Osteocyte (in vitro differentiated cells): ENCODE results near the gene FIGNL2. TPM values are rescaled to one million over a fixed set of nuclear protein-coding genes. Genes with fewer than 3 reads are reported as not detected.

Source experiments
- DNase-seq: peaks from one replicate; pipeline ENCODE4 v3.0.0; 2021; ENCODE audit warnings: mixed read lengths; ENCODE audit not compliant: unreplicated experiment; ENCODE audit errors: extremely low spot score
- H3K27ac Mint-ChIP-seq: one replicate; pipeline ENCODE4 v1.8.0; 2021; ENCODE audit warnings: mild to moderate bottlenecking, mixed read lengths; ENCODE audit not compliant: unreplicated experiment
- H3K27me3 Mint-ChIP-seq: one replicate; pipeline ENCODE4 v1.8.0; 2021; ENCODE audit warnings: mixed read lengths; ENCODE audit not compliant: unreplicated experiment
- H3K36me3 Mint-ChIP-seq: one replicate; pipeline ENCODE4 v1.8.0; 2021; ENCODE audit warnings: mixed read lengths; ENCODE audit not compliant: unreplicated experiment
- H3K4me1 Mint-ChIP-seq: one replicate; pipeline ENCODE4 v1.8.0; 2021; ENCODE audit warnings: mixed read lengths; ENCODE audit not compliant: unreplicated experiment
- H3K4me3 Mint-ChIP-seq: one replicate; pipeline ENCODE4 v1.8.0; 2021; ENCODE audit warnings: mild to moderate bottlenecking, moderate library complexity, mixed read lengths; ENCODE audit not compliant: unreplicated experiment
- H3K9me3 Mint-ChIP-seq: one replicate; pipeline ENCODE4 v1.8.0; 2021; ENCODE audit warnings: mixed read lengths; ENCODE audit not compliant: unreplicated experiment
- CTCF ChIP-seq: fragments of 200-600 bp; sonication (generic); IDR thresholded peaks from 2 replicates; pipeline ENCODE4 v1.5.0; 2021; ENCODE audit warnings: antibody characterized with exemption, mild to moderate bottlenecking, moderate library complexity
- total RNA-seq: library from RNA; stranded (reverse); gene quantifications from 2 replicates; pipeline ENCODE4 v1.2.1, GENCODE V29; 2021

FIGNL2 gene
- total RNA-seq, 1 donor from 2014 or later: 0.08 TPM

GRCh38 chr12:51839310-51839947, 9.1 kb downstream of the FIGNL2 start:
- no peak for DNase-seq
- no peak for TF ChIP-seq CTCF
- H3K27ac Mint-ChIP-seq: no peak overlapping the region
- no peaks in the 10 kb centered on the region for H3K9me3 Mint-ChIP-seq
- H3K4me3 Mint-ChIP-seq: no peak overlapping the region
- H3K4me1 Mint-ChIP-seq: no peaks in the 10 kb centered on the region
- H3K36me3 Mint-ChIP-seq: no peaks in the 10 kb centered on the region
- peaks cover 71% of the 10 kb centered on the region for H3K27me3 Mint-ChIP-seq

- Mint-ChIP-seq H3K27me3 (peaks cover 69% of the 10 kb centered on the region), H3K36me3 (no peaks in the 10 kb centered on the region)
Measured at GRCh38 chr12:51838762-51839161, 9.8 kb downstream of the FIGNL2 start.

GRCh38 chr12:51838036-51838435, 10.5 kb downstream of the FIGNL2 start:
- no peak for DNase-seq
- Mint-ChIP-seq H3K4me3 (no peak overlapping the region), H3K27ac (no peak overlapping the region), H3K36me3 (no peaks in the 10 kb centered on the region), H3K9me3 (no peaks in the 10 kb centered on the region), H3K27me3 (peaks cover 72% of the 10 kb centered on the region), H3K4me1 (no peaks in the 10 kb centered on the region)
- no peak for TF ChIP-seq CTCF

More at GRCh38 chr12:51838762-51839161, 9.8 kb downstream of the FIGNL2 start:
- H3K4me3 Mint-ChIP-seq: no peak overlapping the region
- no peaks in the 10 kb centered on the region for H3K9me3 Mint-ChIP-seq
- H3K27ac Mint-ChIP-seq: no peak overlapping the region
- DNase-seq: no peak
- TF ChIP-seq CTCF: no peak
- H3K4me1 Mint-ChIP-seq: no peaks in the 10 kb centered on the region

- H3K4me3 Mint-ChIP-seq: no peak overlapping the region
- DNase-seq: no peak
- no peaks in the 10 kb centered on the region for H3K36me3 Mint-ChIP-seq
- no peaks in the 10 kb centered on the region for H3K4me1 Mint-ChIP-seq
- H3K27me3 Mint-ChIP-seq: peaks cover 72% of the 10 kb centered on the region
- H3K9me3 Mint-ChIP-seq: no peaks in the 10 kb centered on the region
- H3K27ac Mint-ChIP-seq: no peak overlapping the region
- no peak for TF ChIP-seq CTCF
Measured at GRCh38 chr12:51837286-51837685, 11.2 kb downstream of the FIGNL2 start.

GRCh38 chr12:51836827-51837173, 11.7 kb downstream of the FIGNL2 start:
- Mint-ChIP-seq H3K36me3 (no peaks in the 10 kb centered on the region), H3K4me1 (no peaks in the 10 kb centered on the region), H3K27ac (no peak overlapping the region), H3K27me3 (peaks cover 73% of the 10 kb centered on the region), H3K4me3 (no peak overlapping the region), H3K9me3 (no peaks in the 10 kb centered on the region)
- no peak for TF ChIP-seq CTCF
- no peak for DNase-seq
